ENCODE measurements around the gene TBC1D10B. TPM values are rescaled to one million over a fixed set of nuclear protein-coding genes. Genes with fewer than 3 reads are reported as not detected.

TBC1D10B gene
- polyA plus RNA-seq, 1 experiment: 16.5 TPM

GRCh38 chr16:30357085-30357714 lies 13.1 kb downstream of the TBC1D10B start:
- no peak for DNase-seq (ENCODE audit: low read depth)
- Histone ChIP-seq H3K4me3 (ENCODE audit: low read depth, low read length) (no peak overlapping the region), H3K36me3 (ENCODE audit: control insufficient read depth, insufficient read depth, low read length) (peaks cover 23% of the 10 kb centered on the region), H3K27me3 (ENCODE audit: control insufficient read depth, insufficient read depth, low read length) (no peaks in the 10 kb centered on the region)
- POLR2A ChIA-PET: no interaction called here
- TF ChIP-seq CTCF (IDR thresholded peaks at IDR 0.05; ENCODE audit: insufficient read depth, low read depth, low read length): no peak
- CTCF ChIA-PET: interaction anchor here (0.8 to 1.8 kb wide), 3 partner anchors 8 to 52 kb away, joined by 3 to 5 read pairs (median 4); no protein-coding TSS in a partner anchor

GRCh38 chr16:30356401-30357084 lies 13.8 kb downstream of the TBC1D10B start:
- CTCF ChIA-PET: interaction anchor here (0.8 to 1.8 kb wide), 4 partner anchors 8 to 53 kb away, joined by 3 to 5 read pairs (median 4); partner anchors contain the start of gene ZNF48
- POLR2A ChIA-PET: interaction anchor here (0.6 kb wide), 1 partner anchor 13 kb away, joined by 3 read pairs; no protein-coding TSS in a partner anchor
- H3K27me3 ChIP-seq (ENCODE audit: control insufficient read depth, insufficient read depth, low read length): no peaks in the 10 kb centered on the region
- no peak for DNase-seq (ENCODE audit: low read depth)
- no peak overlapping the region for H3K4me3 ChIP-seq (ENCODE audit: low read depth, low read length)
- no peak for TF ChIP-seq CTCF (IDR thresholded peaks at IDR 0.05; ENCODE audit: insufficient read depth, low read depth, low read length)
- peaks cover 23% of the 10 kb centered on the region for H3K36me3 ChIP-seq (ENCODE audit: control insufficient read depth, insufficient read depth, low read length)

- DNase-seq (ENCODE audit: low read depth): no peak
- POLR2A ChIA-PET: interaction anchor here (0.6 to 1.2 kb wide), 2 partner anchors 13 to 15 kb away, joined by 3 to 7 read pairs; partner anchors contain the start of gene TBC1D10B
- H3K4me3 ChIP-seq (ENCODE audit: low read depth, low read length): peak overlapping the region; percentile 94
Observed at GRCh38 chr16:30355954-30356308, 14.4 kb downstream of the TBC1D10B start.

GRCh38 chr16:30355144-30355953 lies 14.9 kb downstream of the TBC1D10B start, which contains the start of gene CD2BP2:
TSS of gene CD2BP2 (minus strand) at chr16:30355308. CDS start at chr16:30354681, 627 bp downstream.
- peak; percentile 99 for DNase-seq (ENCODE audit: low read depth)
- POLR2A ChIA-PET: interaction anchor here (1.2 kb wide), 1 partner anchor 15 kb away, joined by 7 read pairs; the partner anchor contains the start of gene TBC1D10B
- peak; percentile 19; the same call in 1 of the 2 replicates for TF ChIP-seq CTCF (IDR thresholded peaks at IDR 0.05; ENCODE audit: insufficient read depth, low read depth, low read length)
- no peaks in the 10 kb centered on the region for H3K27me3 ChIP-seq (ENCODE audit: control insufficient read depth, insufficient read depth, low read length)
- peak within 1 kb of the TSS; percentile 94 for H3K4me3 ChIP-seq (ENCODE audit: low read depth, low read length)
- CTCF ChIA-PET: interaction anchor here (1.0 to 1.5 kb wide), 4 partner anchors 9 to 40 kb away, joined by 3 read pairs; partner anchors contain the start of gene ZNF48
- peaks cover 24% of the 10 kb centered on the region for H3K36me3 ChIP-seq (ENCODE audit: control insufficient read depth, insufficient read depth, low read length)

More at GRCh38 chr16:30355954-30356308, 14.4 kb downstream of the TBC1D10B start:
- Histone ChIP-seq H3K27me3 (ENCODE audit: control insufficient read depth, insufficient read depth, low read length) (no peaks in the 10 kb centered on the region), H3K36me3 (ENCODE audit: control insufficient read depth, insufficient read depth, low read length) (peaks cover 24% of the 10 kb centered on the region)
- CTCF ChIA-PET: interaction anchor here (1.2 to 1.8 kb wide), 3 partner anchors 9 to 54 kb away, joined by 3 to 5 read pairs (median 3); partner anchors contain the start of gene ZNF48
- no peak for TF ChIP-seq CTCF (IDR thresholded peaks at IDR 0.05; ENCODE audit: insufficient read depth, low read depth, low read length)

All from BJ (cell line).